ENCODE data around the gene LMF2.

- no peak for TF ChIP-seq CTCF (IDR thresholded peaks at IDR 0.05)
- no peak for TF ChIP-seq POLR2AphosphoS5 (IDR thresholded peaks at IDR 0.05; ENCODE audit: low read depth, low read length)
- no peak for TF ChIP-seq GABPA (IDR thresholded peaks at IDR 0.05; ENCODE audit: low read depth)
- TF ChIP-seq RXRA (IDR thresholded peaks at IDR 0.05; ENCODE audit: borderline replicate concordance, low read depth) = no peak
- no peak for TF ChIP-seq MXI1 (IDR thresholded peaks at IDR 0.05; ENCODE audit: low read depth, low read length)
- no peak for TF ChIP-seq YY1 (IDR thresholded peaks at IDR 0.05; ENCODE audit: low read depth)
- TF ChIP-seq, protein P1, sequence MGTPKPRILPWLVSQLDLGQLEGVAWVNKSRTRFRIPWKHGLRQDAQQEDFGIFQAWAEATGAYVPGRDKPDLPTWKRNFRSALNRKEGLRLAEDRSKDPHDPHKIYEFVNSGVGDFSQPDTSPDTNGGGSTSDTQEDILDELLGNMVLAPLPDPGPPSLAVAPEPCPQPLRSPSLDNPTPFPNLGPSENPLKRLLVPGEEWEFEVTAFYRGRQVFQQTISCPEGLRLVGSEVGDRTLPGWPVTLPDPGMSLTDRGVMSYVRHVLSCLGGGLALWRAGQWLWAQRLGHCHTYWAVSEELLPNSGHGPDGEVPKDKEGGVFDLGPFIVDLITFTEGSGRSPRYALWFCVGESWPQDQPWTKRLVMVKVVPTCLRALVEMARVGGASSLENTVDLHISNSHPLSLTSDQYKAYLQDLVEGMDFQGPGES (IDR thresholded peaks at IDR 0.05; ENCODE audit: low read depth, low read length) = no peak
- TF ChIP-seq SIN3A (IDR thresholded peaks at IDR 0.05; ENCODE audit: borderline replicate concordance, low read depth, low read length) = no peak
- no peak for TF ChIP-seq RAD21 (IDR thresholded peaks at IDR 0.05; ENCODE audit: low read length)
- TF ChIP-seq, protein P2, sequence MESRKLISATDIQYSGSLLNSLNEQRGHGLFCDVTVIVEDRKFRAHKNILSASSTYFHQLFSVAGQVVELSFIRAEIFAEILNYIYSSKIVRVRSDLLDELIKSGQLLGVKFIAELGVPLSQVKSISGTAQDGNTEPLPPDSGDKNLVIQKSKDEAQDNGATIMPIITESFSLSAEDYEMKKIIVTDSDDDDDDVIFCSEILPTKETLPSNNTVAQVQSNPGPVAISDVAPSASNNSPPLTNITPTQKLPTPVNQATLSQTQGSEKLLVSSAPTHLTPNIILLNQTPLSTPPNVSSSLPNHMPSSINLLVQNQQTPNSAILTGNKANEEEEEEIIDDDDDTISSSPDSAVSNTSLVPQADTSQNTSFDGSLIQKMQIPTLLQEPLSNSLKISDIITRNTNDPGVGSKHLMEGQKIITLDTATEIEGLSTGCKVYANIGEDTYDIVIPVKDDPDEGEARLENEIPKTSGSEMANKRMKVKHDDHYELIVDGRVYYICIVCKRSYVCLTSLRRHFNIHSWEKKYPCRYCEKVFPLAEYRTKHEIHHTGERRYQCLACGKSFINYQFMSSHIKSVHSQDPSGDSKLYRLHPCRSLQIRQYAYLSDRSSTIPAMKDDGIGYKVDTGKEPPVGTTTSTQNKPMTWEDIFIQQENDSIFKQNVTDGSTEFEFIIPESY (IDR thresholded peaks at IDR 0.05; ENCODE audit: borderline replicate concordance, low read depth) = no peak
- TF ChIP-seq TAF1 (IDR thresholded peaks at IDR 0.05; ENCODE audit: borderline replicate concordance, low read depth, low read length) = no peak
- no peak for TF ChIP-seq NFIC (IDR thresholded peaks at IDR 0.05; ENCODE audit: borderline replicate concordance)
Observed at GRCh38 chr22:50502096-50502495, 5.4 kb downstream of the LMF2 start.
